Measurements from ENCODE around the gene CCL1.

GRCh38 chr17:34400301-34400931, 37.4 kb upstream of the CCL1 start:
- TF ChIP-seq CEBPB (IDR thresholded peaks at IDR 0.05; ENCODE audit: low read depth, low read length) (no peak), CTCF (conservative IDR thresholded peaks at IDR 0.05; ENCODE audit: low read depth, low read length) (no peak), MAFK (IDR thresholded peaks at IDR 0.05; ENCODE audit: low read depth, low read length) (no peak), POLR2A (IDR thresholded peaks at IDR 0.05; ENCODE audit: low read depth, low read length) (no peak), USF2 (IDR thresholded peaks at IDR 0.05; ENCODE audit: low read depth, low read length) (no peak), FOS (IDR thresholded peaks at IDR 0.05; ENCODE audit: low read depth, low read length) (no peak), MXI1 (IDR thresholded peaks at IDR 0.05; ENCODE audit: borderline replicate concordance, low read depth, low read length) (no peak), RFX5 (IDR thresholded peaks at IDR 0.05; ENCODE audit: low read depth, low read length) (no peak), RAD21 (IDR thresholded peaks at IDR 0.05; ENCODE audit: low read length) (no peak), ELK1 (IDR thresholded peaks at IDR 0.05; ENCODE audit: borderline replicate concordance, low read depth, low read length) (no peak), BHLHE40 (IDR thresholded peaks at IDR 0.05; ENCODE audit: low read depth, low read length) (no peak)

Measured in IMR-90 (cell line).